AG04449 (cell line): ENCODE results near the gene PLEKHA6.

Source experiments
- CTCF ChIA-PET: fragments of 350-600 bp; formaldehyde crosslinking; extraction: SDS; loops from one replicate; lab custom pipeline; 2021; ENCODE audit warnings: antibody characterized with exemption; lab: Yijun Ruan, JAX
- POLR2A ChIA-PET: fragments of 400-600, 350-600 bp; formaldehyde crosslinking; extraction: SDS; loops from one replicate; lab custom pipeline; 2020; ENCODE audit warnings: antibody characterized with exemption, inconsistent platforms; lab: Yijun Ruan, JAX
- DNase-seq: peaks from one replicate; pipeline ENCODE4 v3.0.0-alpha.2; 2010; ENCODE audit warnings: low read depth, low spot score
- H3K4me3 ChIP-seq: 2 replicates; pipeline ENCODE4 v1.5.1; 2011; ENCODE audit warnings: low read depth, mild to moderate bottlenecking, control low read depth, low read length
- TF ChIP-seq, protein P1 (sequence below): IDR thresholded peaks from one replicate; pipeline ENCODE4 v1.5.1; 2011; ENCODE audit warnings: mild to moderate bottlenecking, moderate library complexity, low read length, control low read depth, inconsistent platforms; ENCODE audit not compliant: insufficient read depth; ENCODE audit errors: missing control alignments

PLEKHA6 gene

DNA sequence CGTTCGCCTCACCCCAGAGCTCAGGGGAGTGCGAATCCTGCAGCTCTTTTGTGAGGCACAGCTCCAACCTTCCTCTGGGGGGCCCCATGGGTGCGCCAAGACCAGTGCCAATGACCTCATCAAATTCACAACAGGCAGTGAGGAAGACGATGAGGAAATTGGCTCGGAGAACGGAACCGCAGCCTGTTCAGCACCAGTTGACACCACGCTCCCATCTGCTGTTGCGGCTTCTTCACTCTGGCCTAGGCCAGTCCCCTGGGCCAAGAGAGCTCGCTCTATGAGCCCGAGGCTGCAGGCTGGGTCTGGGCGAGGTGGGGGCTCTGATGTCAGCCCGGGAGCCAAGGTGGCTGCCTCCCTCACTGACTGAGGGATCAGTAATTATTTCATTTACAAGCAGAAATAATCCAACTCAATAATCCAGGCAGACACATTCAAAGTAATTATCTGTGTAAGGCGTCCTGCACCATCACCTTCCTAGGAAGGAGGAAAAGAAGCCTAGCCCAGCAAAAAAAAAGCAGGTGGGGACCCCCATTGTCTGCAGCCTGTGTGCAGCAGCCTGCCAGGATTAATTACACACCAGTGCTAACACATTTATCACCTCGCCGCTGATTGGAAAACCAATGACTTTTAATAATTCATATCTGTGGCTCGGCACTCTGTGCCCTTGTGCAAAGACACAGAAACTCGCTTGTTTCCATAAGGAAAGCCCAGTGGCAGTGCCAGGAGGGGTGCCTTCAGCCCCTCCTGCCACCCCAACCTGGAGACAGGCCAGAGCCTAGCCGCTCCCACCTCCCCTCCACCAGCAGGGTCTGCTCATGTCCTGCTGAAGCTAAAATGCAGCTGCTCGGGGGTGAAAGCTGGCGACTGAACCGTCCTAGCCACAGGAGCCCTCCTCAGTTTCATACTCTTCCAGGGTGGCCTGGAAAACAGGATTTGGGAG, 1.9 kb downstream of the PLEKHA6 start:
- CTCF ChIA-PET = interaction anchor here (0.9 to 9.5 kb wide), 6 partner anchors 9 to 197 kb away, joined by 4 to 378 read pairs (median 228); partner anchors contain the start of genes ETNK2, GOLT1A and REN
- POLR2A ChIA-PET = no interaction called here
- H3K4me3 ChIP-seq = peak overlapping the region; percentile 49; the same call in 1 of the 2 replicates
- no peak for DNase-seq
- TF ChIP-seq, protein P1, sequence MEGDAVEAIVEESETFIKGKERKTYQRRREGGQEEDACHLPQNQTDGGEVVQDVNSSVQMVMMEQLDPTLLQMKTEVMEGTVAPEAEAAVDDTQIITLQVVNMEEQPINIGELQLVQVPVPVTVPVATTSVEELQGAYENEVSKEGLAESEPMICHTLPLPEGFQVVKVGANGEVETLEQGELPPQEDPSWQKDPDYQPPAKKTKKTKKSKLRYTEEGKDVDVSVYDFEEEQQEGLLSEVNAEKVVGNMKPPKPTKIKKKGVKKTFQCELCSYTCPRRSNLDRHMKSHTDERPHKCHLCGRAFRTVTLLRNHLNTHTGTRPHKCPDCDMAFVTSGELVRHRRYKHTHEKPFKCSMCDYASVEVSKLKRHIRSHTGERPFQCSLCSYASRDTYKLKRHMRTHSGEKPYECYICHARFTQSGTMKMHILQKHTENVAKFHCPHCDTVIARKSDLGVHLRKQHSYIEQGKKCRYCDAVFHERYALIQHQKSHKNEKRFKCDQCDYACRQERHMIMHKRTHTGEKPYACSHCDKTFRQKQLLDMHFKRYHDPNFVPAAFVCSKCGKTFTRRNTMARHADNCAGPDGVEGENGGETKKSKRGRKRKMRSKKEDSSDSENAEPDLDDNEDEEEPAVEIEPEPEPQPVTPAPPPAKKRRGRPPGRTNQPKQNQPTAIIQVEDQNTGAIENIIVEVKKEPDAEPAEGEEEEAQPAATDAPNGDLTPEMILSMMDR = no peak

- POLR2A ChIA-PET = no interaction called here
- TF ChIP-seq, protein P1 = no peak
- CTCF ChIA-PET = interaction anchor here (0.6 to 9.5 kb wide), 5 partner anchors 8 to 196 kb away, joined by 3 to 378 read pairs (median 319); partner anchors contain the start of genes ETNK2, GOLT1A and REN
- DNase-seq = no peak
- H3K4me3 ChIP-seq = no peak overlapping the region
These were observed 2.7 kb downstream of the PLEKHA6 start for GRCh38 chr1:204356997-204357396.

DNA sequence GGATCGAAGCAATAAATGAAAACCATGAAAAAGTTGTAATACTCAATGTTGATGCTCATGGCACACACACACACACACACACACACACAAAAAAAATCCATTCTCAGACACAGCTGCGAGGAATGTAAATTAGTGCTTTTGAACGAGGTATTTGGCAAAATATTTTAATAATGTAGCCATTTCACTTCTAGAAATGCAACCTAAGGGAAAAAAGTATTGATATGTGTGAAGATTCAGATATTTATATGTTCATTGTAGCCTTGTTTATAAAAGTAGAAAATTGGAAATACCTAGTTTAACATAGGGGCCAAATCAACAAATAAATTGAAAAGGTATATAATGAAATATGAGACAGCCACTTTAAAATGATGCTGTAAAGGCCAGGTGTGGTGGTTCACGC, 3.8 kb downstream of the PLEKHA6 start:
- H3K4me3 ChIP-seq = no peak overlapping the region
- TF ChIP-seq, protein P1 = no peak
- no peak for DNase-seq
- POLR2A ChIA-PET = no interaction called here
- CTCF ChIA-PET = interaction anchor here (3.2 to 7.3 kb wide), 3 partner anchors 7 to 142 kb away, joined by 11 to 58 read pairs (median 14); partner anchors contain the start of gene GOLT1A

- no peak for DNase-seq
- POLR2A ChIA-PET = no interaction called here
- TF ChIP-seq, protein P1 = no peak
- no peak overlapping the region for H3K4me3 ChIP-seq
- CTCF ChIA-PET = interaction anchor here (1.0 to 7.3 kb wide), 10 partner anchors 9 to 192 kb away, joined by 3 to 58 read pairs (median 6); partner anchors contain the start of gene GOLT1A
These were observed 5.2 kb downstream of the PLEKHA6 start for GRCh38 chr1:204354579-204354978.

GRCh38 chr1:204353213-204353910, 6.4 kb downstream of the PLEKHA6 start:
- no peak for DNase-seq
- TF ChIP-seq, protein P1 = no peak
- H3K4me3 ChIP-seq = no peak overlapping the region
- ChIA-PET CTCF (interaction anchor here (1.0 to 7.3 kb wide), 8 partner anchors 10 to 191 kb away, joined by 3 to 58 read pairs (median 8); partner anchors contain the start of gene GOLT1A), POLR2A (no interaction called here)
